ENCODE results near the gene ADAMTS9. TPM values are rescaled to one million over a fixed set of nuclear protein-coding genes. Genes with fewer than 3 reads are reported as not detected.

The ADAMTS9 gene
- total RNA-seq, 4 donors from 2014 or later = 136 to 1,116 (median 230) TPM

DNA sequence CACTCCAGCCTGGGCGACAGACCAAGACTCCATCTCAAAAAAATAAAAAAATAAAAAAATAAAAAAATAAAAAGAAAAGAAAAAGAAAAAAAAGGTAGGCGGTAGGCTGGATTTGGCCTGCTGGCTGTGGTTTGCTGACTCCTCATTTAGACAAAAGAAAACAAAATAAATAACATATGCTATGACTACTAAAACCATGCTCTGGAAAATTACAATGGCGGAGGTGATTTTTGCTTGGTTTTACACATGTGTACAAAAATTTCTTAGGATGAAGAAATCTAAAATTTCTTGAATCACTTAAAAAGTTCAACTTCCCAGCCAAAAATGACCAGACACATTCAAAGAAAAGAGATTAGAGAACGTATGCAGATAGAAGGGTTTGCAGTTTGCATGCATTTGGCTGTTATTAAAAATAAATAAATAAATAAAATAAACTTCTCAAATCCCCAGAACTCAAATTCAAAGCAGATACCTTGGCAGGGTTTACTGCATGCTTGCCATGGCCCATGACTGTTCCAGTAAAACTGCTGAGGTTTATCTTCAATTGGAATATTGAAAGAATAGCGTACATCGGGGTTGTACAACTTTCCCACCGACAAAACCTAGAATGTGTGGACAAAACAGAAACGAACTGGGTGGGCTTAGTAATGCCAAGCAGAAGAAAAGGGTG is 65.9 kb downstream of the ADAMTS9 start:
- DNase-seq (ENCODE audit: low spot score) (no peak), ATAC-seq (ENCODE audit: low FRiP score) (no peak)
- TF ChIP-seq, protein P1, sequence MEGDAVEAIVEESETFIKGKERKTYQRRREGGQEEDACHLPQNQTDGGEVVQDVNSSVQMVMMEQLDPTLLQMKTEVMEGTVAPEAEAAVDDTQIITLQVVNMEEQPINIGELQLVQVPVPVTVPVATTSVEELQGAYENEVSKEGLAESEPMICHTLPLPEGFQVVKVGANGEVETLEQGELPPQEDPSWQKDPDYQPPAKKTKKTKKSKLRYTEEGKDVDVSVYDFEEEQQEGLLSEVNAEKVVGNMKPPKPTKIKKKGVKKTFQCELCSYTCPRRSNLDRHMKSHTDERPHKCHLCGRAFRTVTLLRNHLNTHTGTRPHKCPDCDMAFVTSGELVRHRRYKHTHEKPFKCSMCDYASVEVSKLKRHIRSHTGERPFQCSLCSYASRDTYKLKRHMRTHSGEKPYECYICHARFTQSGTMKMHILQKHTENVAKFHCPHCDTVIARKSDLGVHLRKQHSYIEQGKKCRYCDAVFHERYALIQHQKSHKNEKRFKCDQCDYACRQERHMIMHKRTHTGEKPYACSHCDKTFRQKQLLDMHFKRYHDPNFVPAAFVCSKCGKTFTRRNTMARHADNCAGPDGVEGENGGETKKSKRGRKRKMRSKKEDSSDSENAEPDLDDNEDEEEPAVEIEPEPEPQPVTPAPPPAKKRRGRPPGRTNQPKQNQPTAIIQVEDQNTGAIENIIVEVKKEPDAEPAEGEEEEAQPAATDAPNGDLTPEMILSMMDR (IDR thresholded peaks at IDR 0.05) = no peak

DNA sequence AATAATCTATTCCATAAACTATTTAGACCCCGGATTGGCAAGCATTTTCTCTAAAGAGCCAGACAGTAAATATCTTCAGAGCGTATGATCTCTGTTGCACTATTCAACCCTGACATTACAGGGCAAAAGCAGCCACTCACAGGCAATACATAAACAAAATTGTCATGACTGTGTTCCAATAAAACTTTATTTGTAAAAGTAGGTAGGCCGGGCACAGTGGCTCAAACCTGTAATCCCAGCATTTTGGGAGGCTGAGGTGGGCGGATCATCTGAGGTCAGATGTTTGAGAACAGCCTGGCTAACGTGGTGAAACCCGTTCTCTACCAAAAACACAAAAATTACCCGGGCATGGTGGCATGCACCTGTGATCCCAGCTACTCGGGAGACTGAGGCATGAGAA is 66.5 kb downstream of the ADAMTS9 start:
- ATAC-seq (ENCODE audit: low FRiP score) = no peak
- TF ChIP-seq, protein P1 (IDR thresholded peaks at IDR 0.05) = no peak
- no peak for DNase-seq (ENCODE audit: low spot score)

DNA sequence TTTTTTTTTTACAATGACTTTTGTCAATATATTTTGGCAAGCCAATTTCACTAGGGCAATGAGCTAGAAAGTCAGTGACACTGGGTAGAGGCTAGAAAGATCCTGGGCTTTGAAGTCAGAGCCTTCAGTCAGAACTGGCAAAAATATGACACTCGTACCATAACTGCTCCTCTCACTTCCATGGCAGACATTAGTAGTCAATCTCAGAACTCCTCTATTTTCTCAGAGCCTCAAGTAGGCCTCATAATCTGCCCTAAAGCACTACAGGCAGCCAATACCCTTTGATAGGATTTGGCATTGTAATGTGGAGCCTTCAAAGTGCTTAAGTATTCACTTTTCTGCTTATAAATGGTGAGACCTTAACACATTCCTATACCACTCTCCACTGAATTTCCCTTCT is 67.8 kb downstream of the ADAMTS9 start:
- DNase-seq (ENCODE audit: low spot score) (no peak), ATAC-seq (ENCODE audit: low FRiP score) (no peak)
- TF ChIP-seq, protein P1 (IDR thresholded peaks at IDR 0.05) = no peak

DNA sequence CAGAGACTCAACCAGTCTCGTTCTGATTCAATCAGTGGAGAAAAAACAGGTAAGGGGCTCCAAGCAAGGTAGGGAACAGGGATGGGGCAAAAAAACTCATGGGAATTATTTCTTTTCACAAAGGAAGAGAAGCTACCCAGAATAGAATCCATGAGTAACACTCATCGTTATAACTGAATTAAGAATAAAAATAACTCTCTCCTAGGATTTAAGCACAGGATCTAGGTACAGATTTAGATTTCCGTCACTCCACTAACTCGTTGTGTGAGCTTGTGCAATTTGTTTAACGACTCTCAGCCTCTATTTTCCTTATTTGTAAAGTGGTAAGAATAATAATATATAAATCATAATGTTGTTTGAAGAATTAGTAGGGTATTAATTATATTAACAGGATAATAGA is 68.6 kb downstream of the ADAMTS9 start:
- TF ChIP-seq, protein P1 (IDR thresholded peaks at IDR 0.05) = no peak
- no peak for ATAC-seq (ENCODE audit: low FRiP score)

DNA sequence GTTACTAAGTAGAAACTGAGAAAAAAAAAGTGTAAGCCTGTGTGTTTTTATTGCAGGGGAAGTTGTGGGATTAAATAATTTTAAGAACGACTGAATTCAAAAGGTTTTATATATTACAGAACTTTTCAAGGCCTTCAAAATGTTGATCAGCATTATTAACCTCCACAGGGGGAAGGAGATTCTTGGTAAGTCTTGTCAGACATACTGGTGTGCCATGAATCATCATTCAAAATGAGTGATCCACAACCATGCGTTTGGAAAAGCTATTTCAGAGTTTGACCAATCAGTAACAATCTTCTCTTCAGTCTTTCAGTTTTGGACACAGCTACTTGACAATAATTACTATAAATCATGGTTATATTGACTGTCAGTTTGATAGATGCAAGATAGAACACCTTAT is 70.2 kb downstream of the ADAMTS9 start:
- TF ChIP-seq, protein P1 (IDR thresholded peaks at IDR 0.05) = no peak
- ATAC-seq (ENCODE audit: low FRiP score) = no peak
- DNase-seq (ENCODE audit: low spot score) = no peak

More for the DNA sequence above, 68.6 kb downstream of the ADAMTS9 start:
- no peak for DNase-seq (ENCODE audit: low spot score)

DNA sequence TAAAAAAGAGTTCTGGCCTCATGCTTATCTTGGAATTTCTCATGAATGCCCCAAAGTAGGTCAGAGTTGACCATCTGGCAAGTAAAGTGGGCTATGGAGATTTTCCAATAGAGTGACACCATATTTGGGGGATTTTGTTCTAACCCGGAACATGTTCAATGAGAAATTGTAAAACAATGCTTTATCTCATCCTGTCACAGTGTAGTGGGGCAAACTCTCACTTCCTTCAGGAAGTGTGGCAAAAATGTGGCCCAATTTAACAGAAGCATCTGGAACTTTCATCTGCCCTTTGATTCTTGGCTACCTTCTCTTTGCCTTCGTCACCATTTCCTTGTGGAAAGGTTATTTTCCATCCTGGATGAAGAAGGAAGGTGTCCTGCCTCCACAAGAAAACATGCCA is 70.8 kb downstream of the ADAMTS9 start:
- TF ChIP-seq, protein P1 (IDR thresholded peaks at IDR 0.05) = no peak
- no peak for DNase-seq (ENCODE audit: low spot score)

DNA sequence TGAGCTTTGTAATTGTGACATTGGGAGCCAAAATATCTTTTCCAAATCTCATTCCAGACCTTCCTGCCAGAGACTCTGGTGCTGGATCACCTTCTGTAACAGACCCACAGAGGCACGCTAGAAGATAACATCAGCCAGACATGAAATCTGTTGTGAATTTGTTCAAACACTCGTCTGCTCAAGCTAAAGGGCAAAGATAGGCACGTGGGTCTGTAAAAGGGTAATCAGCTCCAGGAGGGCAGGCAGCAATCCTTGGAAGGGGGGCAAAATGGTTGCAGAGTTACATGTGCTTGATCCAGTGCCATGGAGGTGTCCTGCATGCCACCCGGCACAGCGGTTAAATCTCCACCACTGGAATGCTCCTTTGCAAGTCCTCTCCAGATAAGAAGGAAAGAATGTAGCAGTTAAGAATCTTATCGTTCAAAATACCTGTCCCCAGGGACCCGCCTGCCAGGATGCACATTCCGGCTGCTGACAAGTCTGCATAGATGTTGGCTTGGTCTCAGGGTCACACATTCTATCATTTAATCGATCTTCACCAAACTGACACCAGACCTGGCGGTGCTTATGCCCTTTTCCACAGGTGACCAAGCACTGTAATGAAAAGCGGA is 74.8 kb downstream of the ADAMTS9 start:
- no peak for ATAC-seq (ENCODE audit: low FRiP score)
- no peak for DNase-seq (ENCODE audit: low spot score)
- TF ChIP-seq, protein P1 (IDR thresholded peaks at IDR 0.05) = no peak

More for the DNA sequence above, 70.8 kb downstream of the ADAMTS9 start:
- ATAC-seq (ENCODE audit: low FRiP score) = no peak
